Astrocyte (in vitro differentiated cells and primary cell): ENCODE results near the gene PITPNB. TPM values are rescaled to one million over a fixed set of nuclear protein-coding genes. Genes with fewer than 3 reads are reported as not detected.

Source experiments
- DNase-seq: peaks from one replicate; pipeline ENCODE4 v3.0.0-alpha.2; 2010; ENCODE audit warnings: low read depth
- FAIRE-seq: peaks from 2 replicates; lab custom pipeline; 2011; peaks lifted over from hg19 to GRCh38; lab: Jason Lieb, UNC
- H2AFZ ChIP-seq: 2 replicates; pipeline ENCODE4 v1.6.0; 2012; ENCODE audit warnings: low read depth, low read length, inconsistent platforms
- H3K27ac ChIP-seq: 2 replicates; pipeline ENCODE4 v1.5.1; 2011; ENCODE audit warnings: low read depth, low read length, inconsistent platforms
- H3K27me3 ChIP-seq: 2 replicates; pipeline ENCODE4 v1.6.0; 2011; ENCODE audit warnings: low read length, inconsistent platforms; ENCODE audit not compliant: insufficient read depth
- H3K36me3 ChIP-seq: 2 replicates; pipeline ENCODE4 v1.5.1; 2011; ENCODE audit warnings: low read length, inconsistent platforms; ENCODE audit not compliant: insufficient read depth
- H3K4me1 ChIP-seq: 2 replicates; pipeline ENCODE4 v1.5.1; 2011; ENCODE audit warnings: low read length, inconsistent platforms; ENCODE audit not compliant: insufficient read depth
- H3K4me2 ChIP-seq: 2 replicates; pipeline ENCODE4 v1.6.0; 2012; ENCODE audit warnings: low read length, inconsistent platforms
- H3K4me3 ChIP-seq: 2 replicates; pipeline ENCODE4 v1.5.1; 2011; ENCODE audit warnings: low read depth, mild to moderate bottlenecking, low read length, inconsistent platforms; ENCODE audit not compliant: insufficient read depth
- H3K79me2 ChIP-seq: 2 replicates; pipeline ENCODE4 v1.6.0; 2012; ENCODE audit warnings: mild to moderate bottlenecking, low read length, inconsistent platforms; ENCODE audit not compliant: insufficient read depth
- H3K9ac ChIP-seq: 2 replicates; pipeline ENCODE4 v1.6.0; 2012; ENCODE audit warnings: mild to moderate bottlenecking, low read length, inconsistent platforms
- H3K9me3 ChIP-seq: 2 replicates; pipeline ENCODE4 v1.5.1; 2012; ENCODE audit warnings: low read depth, mild to moderate bottlenecking, low read length, inconsistent platforms; ENCODE audit not compliant: insufficient read depth
- H4K20me1 ChIP-seq: 2 replicates; pipeline ENCODE4 v1.6.0; 2012; ENCODE audit warnings: low read length, inconsistent platforms; ENCODE audit not compliant: insufficient read depth
- H3K27ac Mint-ChIP-seq: one replicate; pipeline ENCODE4 v1.8.0; 2021; ENCODE audit warnings: mild to moderate bottlenecking, mixed read lengths; ENCODE audit not compliant: unreplicated experiment
- H3K27me3 Mint-ChIP-seq: one replicate; pipeline ENCODE4 v1.8.0; 2021; ENCODE audit warnings: low read depth, mixed read lengths; ENCODE audit not compliant: unreplicated experiment
- H3K36me3 Mint-ChIP-seq: one replicate; pipeline ENCODE4 v1.8.0; 2021; ENCODE audit warnings: low read depth, mixed read lengths; ENCODE audit not compliant: unreplicated experiment
- H3K4me1 Mint-ChIP-seq: one replicate; pipeline ENCODE4 v1.8.0; 2021; ENCODE audit warnings: low read depth, mixed read lengths; ENCODE audit not compliant: unreplicated experiment
- H3K4me3 Mint-ChIP-seq: one replicate; pipeline ENCODE4 v1.8.0; 2021; ENCODE audit warnings: mild to moderate bottlenecking, moderate library complexity, mixed read lengths; ENCODE audit not compliant: unreplicated experiment
- H3K9me3 Mint-ChIP-seq: one replicate; pipeline ENCODE4 v1.8.0; 2021; ENCODE audit warnings: mild to moderate bottlenecking, mixed read lengths; ENCODE audit not compliant: unreplicated experiment
- EZH2 ChIP-seq: IDR thresholded peaks from 2 replicates; pipeline ENCODE4 v1.6.1; 2012; ENCODE audit warnings: mild to moderate bottlenecking, low read length, inconsistent platforms; ENCODE audit not compliant: insufficient read depth
- total RNA-seq: library from RNA; stranded (reverse); gene quantifications from 2 replicates; pipeline ENCODE4 v1.2.1, GENCODE V29; 2021
- TF ChIP-seq, protein P1 (sequence below): IDR thresholded peaks from 2 replicates; pipeline ENCODE4 v1.5.1; 2011; ENCODE audit warnings: low read depth, mild to moderate bottlenecking, inconsistent platforms, low read length, moderate library complexity; ENCODE audit not compliant: insufficient read depth

Gene PITPNB
- total RNA-seq, 1 donor from 2014 or later, result 90.6 TPM

DNA sequence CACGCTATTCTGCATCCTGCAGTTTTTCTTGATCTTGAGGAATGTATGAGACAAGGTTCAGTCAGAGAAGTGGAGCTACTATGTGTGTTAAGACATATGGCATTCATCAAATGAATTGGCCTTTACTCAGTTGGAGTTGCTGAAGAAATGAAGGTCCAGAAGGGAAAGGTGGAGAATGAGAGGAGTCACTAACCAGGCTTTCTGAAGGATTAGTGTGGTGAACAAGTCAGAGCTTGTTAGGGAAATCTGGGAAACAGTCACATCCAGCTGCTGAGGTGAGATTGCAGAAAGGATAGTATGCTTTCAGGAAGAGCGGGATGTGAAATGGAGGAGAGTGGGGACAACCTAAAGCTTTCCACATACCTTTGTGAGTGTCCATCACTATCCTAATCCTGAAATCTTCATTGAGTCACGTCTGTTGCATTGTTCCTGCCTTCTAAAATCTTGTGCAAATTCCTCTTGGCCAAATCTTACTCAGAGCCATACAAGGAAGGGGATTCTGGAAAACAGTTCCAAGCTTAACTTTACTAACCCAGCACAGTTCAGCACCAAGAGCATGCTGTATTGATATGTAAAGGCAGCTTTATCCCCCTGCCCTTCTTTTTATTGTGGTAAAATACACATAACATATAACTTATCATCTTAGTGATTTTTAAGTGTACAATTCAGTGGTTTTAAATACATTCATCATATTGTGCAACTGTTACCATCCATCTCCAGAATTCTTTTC, 11.4 kb upstream of the PITPNB start:
- Histone ChIP-seq H3K4me3 (no peak overlapping the region), H3K9me3 (no peaks in the 10 kb centered on the region), H3K27ac (no peak overlapping the region), H3K4me1 (no peaks in the 10 kb centered on the region), H3K79me2 (no peaks in the 10 kb centered on the region), H3K27me3 (no peaks in the 10 kb centered on the region), H3K36me3 (no peaks in the 10 kb centered on the region), H2AFZ (no peak overlapping the region), H3K4me2 (no peak overlapping the region), H4K20me1 (no peaks in the 10 kb centered on the region), H3K9ac (no peak overlapping the region)
- Mint-ChIP-seq H3K4me1 (peaks cover 5% of the 10 kb centered on the region), H3K27me3 (no peaks in the 10 kb centered on the region), H3K27ac (no peak overlapping the region), H3K9me3 (no peaks in the 10 kb centered on the region), H3K36me3 (no peaks in the 10 kb centered on the region), H3K4me3 (no peak overlapping the region)
- TF ChIP-seq EZH2, result no peak
- TF ChIP-seq, protein P1, sequence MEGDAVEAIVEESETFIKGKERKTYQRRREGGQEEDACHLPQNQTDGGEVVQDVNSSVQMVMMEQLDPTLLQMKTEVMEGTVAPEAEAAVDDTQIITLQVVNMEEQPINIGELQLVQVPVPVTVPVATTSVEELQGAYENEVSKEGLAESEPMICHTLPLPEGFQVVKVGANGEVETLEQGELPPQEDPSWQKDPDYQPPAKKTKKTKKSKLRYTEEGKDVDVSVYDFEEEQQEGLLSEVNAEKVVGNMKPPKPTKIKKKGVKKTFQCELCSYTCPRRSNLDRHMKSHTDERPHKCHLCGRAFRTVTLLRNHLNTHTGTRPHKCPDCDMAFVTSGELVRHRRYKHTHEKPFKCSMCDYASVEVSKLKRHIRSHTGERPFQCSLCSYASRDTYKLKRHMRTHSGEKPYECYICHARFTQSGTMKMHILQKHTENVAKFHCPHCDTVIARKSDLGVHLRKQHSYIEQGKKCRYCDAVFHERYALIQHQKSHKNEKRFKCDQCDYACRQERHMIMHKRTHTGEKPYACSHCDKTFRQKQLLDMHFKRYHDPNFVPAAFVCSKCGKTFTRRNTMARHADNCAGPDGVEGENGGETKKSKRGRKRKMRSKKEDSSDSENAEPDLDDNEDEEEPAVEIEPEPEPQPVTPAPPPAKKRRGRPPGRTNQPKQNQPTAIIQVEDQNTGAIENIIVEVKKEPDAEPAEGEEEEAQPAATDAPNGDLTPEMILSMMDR, result no peak
- FAIRE-seq (peak; percentile 69), DNase-seq (no peak)

DNA sequence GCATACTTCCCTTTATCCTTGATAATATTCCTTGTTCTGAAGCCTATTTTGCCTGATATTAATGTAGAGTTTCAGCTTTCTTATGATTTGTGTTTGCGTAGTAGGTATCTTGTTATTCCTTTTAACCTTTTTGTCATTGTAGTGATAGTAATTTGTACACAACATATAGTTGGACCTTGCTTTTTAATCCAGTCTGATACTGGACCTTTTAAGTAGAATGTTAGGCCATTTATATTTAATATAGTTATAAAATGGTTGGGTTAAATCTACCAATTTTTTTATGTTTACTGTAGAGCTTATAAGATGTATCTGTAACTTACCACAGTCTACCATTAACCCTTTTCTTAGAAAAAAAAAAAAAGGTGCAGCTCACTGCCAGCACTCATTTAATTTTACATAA, 8.6 kb upstream of the PITPNB start:
- Histone ChIP-seq H3K9ac (no peak overlapping the region), H3K4me2 (no peak overlapping the region), H3K27ac (no peak overlapping the region), H3K36me3 (no peaks in the 10 kb centered on the region), H3K4me1 (no peaks in the 10 kb centered on the region), H3K9me3 (no peaks in the 10 kb centered on the region), H3K79me2 (no peaks in the 10 kb centered on the region), H4K20me1 (no peaks in the 10 kb centered on the region), H3K27me3 (no peaks in the 10 kb centered on the region), H3K4me3 (no peak overlapping the region), H2AFZ (no peak overlapping the region)
- no peaks in the 10 kb centered on the region for H3K9me3 Mint-ChIP-seq
- H3K27me3 Mint-ChIP-seq, result no peaks in the 10 kb centered on the region
- no peak overlapping the region for H3K27ac Mint-ChIP-seq
- no peaks in the 10 kb centered on the region for H3K36me3 Mint-ChIP-seq
- TF ChIP-seq, protein P1, result no peak
- TF ChIP-seq EZH2, result no peak
- DNase-seq, result no peak
- no peak for FAIRE-seq
- H3K4me3 Mint-ChIP-seq, result no peak overlapping the region
- peaks cover 5% of the 10 kb centered on the region for H3K4me1 Mint-ChIP-seq

DNA sequence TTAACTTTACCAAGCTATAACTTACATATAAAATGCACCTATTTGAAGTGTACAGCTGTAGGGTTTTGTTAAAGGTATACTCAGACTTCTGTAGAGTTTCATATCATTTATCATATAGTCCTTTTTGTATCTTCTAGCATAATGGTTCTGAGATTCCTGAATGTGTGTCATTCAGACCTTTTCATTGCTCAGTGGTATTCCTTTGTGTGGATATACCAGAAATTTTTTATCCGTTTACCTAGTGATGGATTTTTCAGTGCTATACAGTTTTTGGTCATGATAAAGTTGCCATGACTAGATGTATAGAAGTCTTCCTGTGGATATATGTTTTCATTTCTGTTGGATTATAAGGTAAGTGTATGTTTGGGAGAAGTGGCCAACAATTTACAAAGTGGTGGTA, 6.3 kb upstream of the PITPNB start:
- DNase-seq (no peak), FAIRE-seq (no peak)
- Mint-ChIP-seq H3K4me3 (no peak overlapping the region), H3K9me3 (no peaks in the 10 kb centered on the region), H3K27me3 (no peaks in the 10 kb centered on the region), H3K27ac (no peak overlapping the region), H3K4me1 (peaks cover 6% of the 10 kb centered on the region), H3K36me3 (no peaks in the 10 kb centered on the region)
- H3K9me3 ChIP-seq, result no peaks in the 10 kb centered on the region
- H3K4me3 ChIP-seq, result no peak overlapping the region
- peaks cover 4% of the 10 kb centered on the region for H3K4me1 ChIP-seq
- no peaks in the 10 kb centered on the region for H3K36me3 ChIP-seq
- H3K9ac ChIP-seq, result no peak overlapping the region
- no peaks in the 10 kb centered on the region for H3K27me3 ChIP-seq
- H3K4me2 ChIP-seq, result no peak overlapping the region
- TF ChIP-seq, protein P1, result no peak
- no peak for TF ChIP-seq EZH2
- H3K79me2 ChIP-seq, result peaks cover 8% of the 10 kb centered on the region
- H4K20me1 ChIP-seq, result no peaks in the 10 kb centered on the region
- no peak overlapping the region for H2AFZ ChIP-seq
- no peak overlapping the region for H3K27ac ChIP-seq
